ENCODE data around the gene MARK2.

The MARK2 gene

GRCh38 chr11:63931876-63932275 is 93.0 kb downstream of the MARK2 start:
- Mint-ChIP-seq H3K27ac (peak overlapping the region in 1 of 2 donors; percentile 4), H3K4me3 (no peak overlapping the region), H3K36me3 (ENCODE audit: insufficient read depth) (no peaks in the 10 kb centered on the region), H3K27me3 (no peaks in the 10 kb centered on the region), H3K4me1 (ENCODE audit: low read depth in 2 of 2) (no peaks in the 10 kb centered on the region), H3K9me3 (no peaks in the 10 kb centered on the region)
- no peak for DNase-seq
- no peak for ATAC-seq (replicated peaks)

GRCh38 chr11:63933459-63933858 is 94.5 kb downstream of the MARK2 start:
- Mint-ChIP-seq H3K27me3 (no peaks in the 10 kb centered on the region), H3K4me1 (ENCODE audit: low read depth in 2 of 2) (peaks cover 0 to 8% of the 10 kb centered on the region in 2 donors), H3K36me3 (ENCODE audit: insufficient read depth) (peaks cover 10% of the 10 kb centered on the region), H3K4me3 (no peak overlapping the region), H3K9me3 (no peaks in the 10 kb centered on the region), H3K27ac (no peak overlapping the region)
- no peak for ATAC-seq (replicated peaks)
- DNase-seq, result no peak

- Mint-ChIP-seq H3K27me3 (no peaks in the 10 kb centered on the region), H3K9me3 (no peaks in the 10 kb centered on the region), H3K36me3 (ENCODE audit: insufficient read depth) (peaks cover 23% of the 10 kb centered on the region), H3K4me1 (ENCODE audit: low read depth in 2 of 2) (peaks cover 17% of the 10 kb centered on the region in 2 donors), H3K27ac (peak overlapping the region; percentile 82 to 92), H3K4me3 (peak overlapping the region; percentile 85 to 86)
- ATAC-seq (replicated peaks), result peak; percentile 13
- no peak for DNase-seq
Observed at GRCh38 chr11:63937713-63938478, 99.0 kb downstream of the MARK2 start.

GRCh38 chr11:63938479-63939396 is 99.8 kb downstream of the MARK2 start, which contains the start of gene NAA40:
NAA40 (plus strand) TSS chr11:63939002; CDS start chr11:63939097, 95 bp downstream.
- ATAC-seq (replicated peaks), result peak; percentile 92
- Mint-ChIP-seq H3K4me3 (peak within 1 kb of the TSS; percentile 85 to 86), H3K27me3 (no peaks in the 10 kb centered on the region), H3K27ac (peak within 1 kb of the TSS; percentile 82 to 92), H3K4me1 (ENCODE audit: low read depth in 2 of 2) (peaks cover 17% of the 10 kb centered on the region in 2 donors), H3K36me3 (ENCODE audit: insufficient read depth) (peaks cover 23% of the 10 kb centered on the region), H3K9me3 (no peaks in the 10 kb centered on the region)
- DNase-seq, result peak; percentile 87 to 93 (median 91)

GRCh38 chr11:63939397-63939891 is 100.5 kb downstream of the MARK2 start:
- ATAC-seq (replicated peaks), result no peak
- no peaks in the 10 kb centered on the region for H3K27me3 Mint-ChIP-seq
- peak overlapping the region; percentile 85 to 86 for H3K4me3 Mint-ChIP-seq
- H3K27ac Mint-ChIP-seq, result peak overlapping the region; percentile 44 to 92
- H3K9me3 Mint-ChIP-seq, result no peaks in the 10 kb centered on the region
- H3K4me1 Mint-ChIP-seq (ENCODE audit: low read depth in 2 of 2), result peaks cover 20 to 22% of the 10 kb centered on the region in 2 donors
- H3K36me3 Mint-ChIP-seq (ENCODE audit: insufficient read depth), result peaks cover 23% of the 10 kb centered on the region
- no peak for DNase-seq

- DNase-seq (no peak), ATAC-seq (replicated peaks) (no peak)
- no peaks in the 10 kb centered on the region for H3K9me3 Mint-ChIP-seq
- H3K27ac Mint-ChIP-seq, result peak overlapping the region in 1 of 2 donors; percentile 44
- peaks cover 23% of the 10 kb centered on the region for H3K36me3 Mint-ChIP-seq (ENCODE audit: insufficient read depth)
- no peaks in the 10 kb centered on the region for H3K27me3 Mint-ChIP-seq
- peak overlapping the region in 1 of 2 donors; percentile 86 for H3K4me3 Mint-ChIP-seq
- H3K4me1 Mint-ChIP-seq (ENCODE audit: low read depth in 2 of 2), result peaks cover 20 to 22% of the 10 kb centered on the region in 2 donors
Observed at GRCh38 chr11:63940786-63941185, 101.9 kb downstream of the MARK2 start.

- no peak overlapping the region for H3K4me3 Mint-ChIP-seq
- H3K36me3 Mint-ChIP-seq (ENCODE audit: insufficient read depth), result peaks cover 26% of the 10 kb centered on the region
- H3K4me1 Mint-ChIP-seq (ENCODE audit: low read depth in 2 of 2), result peaks cover 22% of the 10 kb centered on the region in 2 donors
- ATAC-seq (replicated peaks) (no peak), DNase-seq (no peak)
- no peaks in the 10 kb centered on the region for H3K9me3 Mint-ChIP-seq
- H3K27ac Mint-ChIP-seq, result no peak overlapping the region
- H3K27me3 Mint-ChIP-seq, result no peaks in the 10 kb centered on the region
Observed at GRCh38 chr11:63941901-63942300, 103.0 kb downstream of the MARK2 start.

GRCh38 chr11:63942803-63943202 is 103.9 kb downstream of the MARK2 start:
- no peak overlapping the region for H3K27ac Mint-ChIP-seq
- ATAC-seq (replicated peaks) (no peak), DNase-seq (no peak)
- peaks cover 30% of the 10 kb centered on the region for H3K36me3 Mint-ChIP-seq (ENCODE audit: insufficient read depth)
- no peaks in the 10 kb centered on the region for H3K27me3 Mint-ChIP-seq
- H3K4me1 Mint-ChIP-seq (ENCODE audit: low read depth in 2 of 2), result peaks cover 18 to 22% of the 10 kb centered on the region in 2 donors
- no peaks in the 10 kb centered on the region for H3K9me3 Mint-ChIP-seq
- H3K4me3 Mint-ChIP-seq, result no peak overlapping the region

GRCh38 chr11:63944987-63945386 is 106.1 kb downstream of the MARK2 start:
- DNase-seq (no peak), ATAC-seq (replicated peaks) (no peak)
- peaks cover 9 to 16% of the 10 kb centered on the region in 2 donors for H3K4me1 Mint-ChIP-seq (ENCODE audit: low read depth in 2 of 2)
- H3K27me3 Mint-ChIP-seq, result no peaks in the 10 kb centered on the region
- H3K4me3 Mint-ChIP-seq, result no peak overlapping the region
- peaks cover 18% of the 10 kb centered on the region for H3K36me3 Mint-ChIP-seq (ENCODE audit: insufficient read depth)
- no peaks in the 10 kb centered on the region for H3K9me3 Mint-ChIP-seq
- H3K27ac Mint-ChIP-seq, result no peak overlapping the region

- H3K27ac Mint-ChIP-seq, result no peak overlapping the region
- no peaks in the 10 kb centered on the region for H3K27me3 Mint-ChIP-seq
- no peaks in the 10 kb centered on the region for H3K9me3 Mint-ChIP-seq
- H3K4me1 Mint-ChIP-seq (ENCODE audit: low read depth in 2 of 2), result peaks cover 9 to 12% of the 10 kb centered on the region in 2 donors
- H3K36me3 Mint-ChIP-seq (ENCODE audit: insufficient read depth), result peaks cover 17% of the 10 kb centered on the region
- no peak overlapping the region for H3K4me3 Mint-ChIP-seq
- DNase-seq, result peak; percentile 36 to 46 (median 43)
- ATAC-seq (replicated peaks), result peak; percentile 77
Observed at GRCh38 chr11:63945477-63946163, 106.7 kb downstream of the MARK2 start.

- no peaks in the 10 kb centered on the region for H3K9me3 Mint-ChIP-seq
- peak; percentile 25 to 42 (median 30) for DNase-seq
- peak overlapping the region; percentile 66 to 76 for H3K27ac Mint-ChIP-seq
- H3K4me3 Mint-ChIP-seq, result peak overlapping the region; percentile 54 to 69
- peaks cover 26% of the 10 kb centered on the region for H3K36me3 Mint-ChIP-seq (ENCODE audit: insufficient read depth)
- H3K27me3 Mint-ChIP-seq, result no peaks in the 10 kb centered on the region
- H3K4me1 Mint-ChIP-seq (ENCODE audit: low read depth in 2 of 2), result peaks cover 31 to 32% of the 10 kb centered on the region in 2 donors
- ATAC-seq (replicated peaks), result peak; percentile 89
Observed at GRCh38 chr11:63951779-63952536, 113.0 kb downstream of the MARK2 start.

GRCh38 chr11:63952570-63952969 is 113.7 kb downstream of the MARK2 start:
- Mint-ChIP-seq H3K36me3 (ENCODE audit: insufficient read depth) (peaks cover 21% of the 10 kb centered on the region), H3K27ac (peak overlapping the region; percentile 66 to 76), H3K4me3 (peak overlapping the region; percentile 54 to 69), H3K9me3 (no peaks in the 10 kb centered on the region), H3K27me3 (no peaks in the 10 kb centered on the region), H3K4me1 (ENCODE audit: low read depth in 2 of 2) (peaks cover 32% of the 10 kb centered on the region in 2 donors)
- no peak for DNase-seq
- ATAC-seq (replicated peaks), result no peak
